ENCODE measurements around the gene ZNF428. TPM values are rescaled to one million over a fixed set of nuclear protein-coding genes. Genes with fewer than 3 reads are reported as not detected.

The ZNF428 gene
- total RNA-seq, 1 experiment from 2014 or later: 39.6 TPM

DNA sequence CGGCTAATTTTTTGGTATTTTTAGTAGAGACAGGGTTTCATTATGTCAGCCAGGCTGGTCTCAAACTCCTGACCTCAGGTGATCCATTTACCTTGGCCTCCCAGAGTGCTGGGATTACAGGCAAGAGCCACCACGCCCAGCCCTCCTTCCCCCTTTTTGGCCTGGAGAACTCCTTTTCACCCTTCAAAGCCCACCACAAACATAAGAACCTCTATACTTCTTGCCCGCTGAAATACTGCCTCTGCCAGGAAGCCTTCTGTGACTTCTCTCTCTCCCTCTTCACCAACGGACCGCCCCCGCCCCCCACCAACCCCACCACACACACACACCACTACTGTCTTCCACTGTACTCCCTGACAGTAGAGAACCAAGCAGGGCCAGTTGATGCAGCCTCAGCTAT, 2.5 kb downstream of the ZNF428 start:
- RAD21 ChIA-PET (ENCODE audit: low non-redundant PET in 1 of 2, low total read pairs in 2 of 2, uncharacterized antibody in 2 of 2, unreplicated experiment in 2 of 2): no interaction called here
- H3K79me2 ChIP-seq (ENCODE audit: insufficient read depth, low read length): peaks cover 27% of the 10 kb centered on the region

DNA sequence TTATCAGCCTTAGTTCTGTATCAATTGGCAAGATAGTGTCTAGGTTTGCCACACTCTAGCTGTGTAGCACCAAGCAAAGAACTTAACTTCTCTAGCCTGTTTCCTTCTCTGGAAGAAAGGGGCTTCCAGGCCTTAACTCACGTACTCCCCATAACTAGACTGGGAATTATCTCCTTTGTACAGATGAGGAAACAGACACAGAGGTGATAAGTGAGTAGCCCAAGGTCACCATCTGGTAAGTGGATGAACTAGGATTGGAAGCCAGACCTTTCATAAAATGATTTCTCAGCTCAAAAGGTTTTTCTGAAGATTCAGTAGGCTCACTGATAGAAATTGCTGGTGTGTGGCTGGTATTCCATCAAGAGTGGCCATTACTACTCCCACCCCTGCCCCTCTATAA, 3.1 kb downstream of the ZNF428 start:
- H3K27ac ChIP-seq (ENCODE audit: low read depth, low read length): no peak overlapping the region
- no peaks in the 10 kb centered on the region for H3K9me2 ChIP-seq (ENCODE audit: insufficient read depth)
- no peak overlapping the region for H3K4me3 ChIP-seq (replicated peaks in 1 of 2; ENCODE audit: low read depth in 1 of 2, low read length in 2 of 2)
- no peak overlapping the region for H3K9ac ChIP-seq (ENCODE audit: low read length)
- peaks cover 7 to 22% of the 10 kb centered on the region in 2 experiments; a peak in 3 of 4 replicates for H3K4me1 ChIP-seq (ENCODE audit: control insufficient read depth in 1 of 2, insufficient read depth in 2 of 2, low read length in 2 of 2)
- no peak overlapping the region for H3K4me2 ChIP-seq (ENCODE audit: low read length)
- no peaks in the 10 kb centered on the region for H3K27me3 ChIP-seq (ENCODE audit: insufficient read depth, low read length)
- TF ChIP-seq, protein P1, sequence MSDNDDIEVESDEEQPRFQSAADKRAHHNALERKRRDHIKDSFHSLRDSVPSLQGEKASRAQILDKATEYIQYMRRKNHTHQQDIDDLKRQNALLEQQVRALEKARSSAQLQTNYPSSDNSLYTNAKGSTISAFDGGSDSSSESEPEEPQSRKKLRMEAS (IDR thresholded peaks at IDR 0.05): no peak
- TF ChIP-seq CBX3 (IDR thresholded peaks at IDR 0.05; ENCODE audit: low read depth): no peak
- TF ChIP-seq SIN3A (IDR thresholded peaks at IDR 0.05; ENCODE audit: low read depth): no peak
- TF ChIP-seq ZNF274 (IDR thresholded peaks at IDR 0.05; ENCODE audit: low read depth, low read length): no peak
- no peak for TF ChIP-seq TCF7L2 (IDR thresholded peaks at IDR 0.05; ENCODE audit: borderline replicate concordance, extremely low read depth, insufficient read depth, insufficient read length)
- TF ChIP-seq, protein P2, sequence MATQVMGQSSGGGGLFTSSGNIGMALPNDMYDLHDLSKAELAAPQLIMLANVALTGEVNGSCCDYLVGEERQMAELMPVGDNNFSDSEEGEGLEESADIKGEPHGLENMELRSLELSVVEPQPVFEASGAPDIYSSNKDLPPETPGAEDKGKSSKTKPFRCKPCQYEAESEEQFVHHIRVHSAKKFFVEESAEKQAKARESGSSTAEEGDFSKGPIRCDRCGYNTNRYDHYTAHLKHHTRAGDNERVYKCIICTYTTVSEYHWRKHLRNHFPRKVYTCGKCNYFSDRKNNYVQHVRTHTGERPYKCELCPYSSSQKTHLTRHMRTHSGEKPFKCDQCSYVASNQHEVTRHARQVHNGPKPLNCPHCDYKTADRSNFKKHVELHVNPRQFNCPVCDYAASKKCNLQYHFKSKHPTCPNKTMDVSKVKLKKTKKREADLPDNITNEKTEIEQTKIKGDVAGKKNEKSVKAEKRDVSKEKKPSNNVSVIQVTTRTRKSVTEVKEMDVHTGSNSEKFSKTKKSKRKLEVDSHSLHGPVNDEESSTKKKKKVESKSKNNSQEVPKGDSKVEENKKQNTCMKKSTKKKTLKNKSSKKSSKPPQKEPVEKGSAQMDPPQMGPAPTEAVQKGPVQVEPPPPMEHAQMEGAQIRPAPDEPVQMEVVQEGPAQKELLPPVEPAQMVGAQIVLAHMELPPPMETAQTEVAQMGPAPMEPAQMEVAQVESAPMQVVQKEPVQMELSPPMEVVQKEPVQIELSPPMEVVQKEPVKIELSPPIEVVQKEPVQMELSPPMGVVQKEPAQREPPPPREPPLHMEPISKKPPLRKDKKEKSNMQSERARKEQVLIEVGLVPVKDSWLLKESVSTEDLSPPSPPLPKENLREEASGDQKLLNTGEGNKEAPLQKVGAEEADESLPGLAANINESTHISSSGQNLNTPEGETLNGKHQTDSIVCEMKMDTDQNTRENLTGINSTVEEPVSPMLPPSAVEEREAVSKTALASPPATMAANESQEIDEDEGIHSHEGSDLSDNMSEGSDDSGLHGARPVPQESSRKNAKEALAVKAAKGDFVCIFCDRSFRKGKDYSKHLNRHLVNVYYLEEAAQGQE (IDR thresholded peaks at IDR 0.05; ENCODE audit: low read depth): no peak
- TF ChIP-seq RAD21 (IDR thresholded peaks at IDR 0.05; ENCODE audit: low read depth): no peak
- TF ChIP-seq, protein P3, sequence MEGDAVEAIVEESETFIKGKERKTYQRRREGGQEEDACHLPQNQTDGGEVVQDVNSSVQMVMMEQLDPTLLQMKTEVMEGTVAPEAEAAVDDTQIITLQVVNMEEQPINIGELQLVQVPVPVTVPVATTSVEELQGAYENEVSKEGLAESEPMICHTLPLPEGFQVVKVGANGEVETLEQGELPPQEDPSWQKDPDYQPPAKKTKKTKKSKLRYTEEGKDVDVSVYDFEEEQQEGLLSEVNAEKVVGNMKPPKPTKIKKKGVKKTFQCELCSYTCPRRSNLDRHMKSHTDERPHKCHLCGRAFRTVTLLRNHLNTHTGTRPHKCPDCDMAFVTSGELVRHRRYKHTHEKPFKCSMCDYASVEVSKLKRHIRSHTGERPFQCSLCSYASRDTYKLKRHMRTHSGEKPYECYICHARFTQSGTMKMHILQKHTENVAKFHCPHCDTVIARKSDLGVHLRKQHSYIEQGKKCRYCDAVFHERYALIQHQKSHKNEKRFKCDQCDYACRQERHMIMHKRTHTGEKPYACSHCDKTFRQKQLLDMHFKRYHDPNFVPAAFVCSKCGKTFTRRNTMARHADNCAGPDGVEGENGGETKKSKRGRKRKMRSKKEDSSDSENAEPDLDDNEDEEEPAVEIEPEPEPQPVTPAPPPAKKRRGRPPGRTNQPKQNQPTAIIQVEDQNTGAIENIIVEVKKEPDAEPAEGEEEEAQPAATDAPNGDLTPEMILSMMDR (IDR thresholded peaks at IDR 0.05 in 2 of 3, conservative IDR thresholded peaks at IDR 0.05 in 1 of 3; ENCODE audit: borderline replicate concordance in 1 of 3, insufficient read depth in 1 of 3, low read depth in 2 of 3, low read length in 2 of 3): no peak
- no peak for TF ChIP-seq SP1 (IDR thresholded peaks at IDR 0.05; ENCODE audit: low read depth)
- no peak for TF ChIP-seq CEBPB (IDR thresholded peaks at IDR 0.05; ENCODE audit: low read depth)
- DNase-seq (ENCODE audit: low read depth, low spot score) (no peak), ATAC-seq (no peak)
- H3K9me3 ChIP-seq (ENCODE audit: control insufficient read depth in 1 of 2, insufficient read depth in 1 of 2, low read depth in 1 of 2, low read length in 2 of 2): no peaks in the 10 kb centered on the region
- CTCF ChIA-PET: no interaction called here
- BruUV-seq (replicated peaks): no TSS peak
- POLR2A ChIA-PET: no interaction called here
- no peak overlapping the region for H2AFZ ChIP-seq (ENCODE audit: low read depth, low read length, poor library complexity, severe bottlenecking)
- H3K79me2 ChIP-seq (ENCODE audit: insufficient read depth, low read length): peaks cover 27% of the 10 kb centered on the region
- RAD21 ChIA-PET (ENCODE audit: low non-redundant PET in 1 of 2, low total read pairs in 2 of 2, uncharacterized antibody in 2 of 2, unreplicated experiment in 2 of 2): no interaction called here
- peaks cover 6 to 7% of the 10 kb centered on the region in 2 experiments; a peak in 2 of 4 replicates for H3K36me3 ChIP-seq (ENCODE audit: control insufficient read depth in 1 of 2, insufficient read depth in 2 of 2, low read length in 2 of 2)
- H4K20me1 ChIP-seq (ENCODE audit: insufficient read depth): no peaks in the 10 kb centered on the region
- intact Hi-C loops (cut with micrococcal nuclease): no loop called here

More for the DNA sequence above, 2.5 kb downstream of the ZNF428 start:
- Histone ChIP-seq H3K27ac (ENCODE audit: low read depth, low read length) (no peak overlapping the region), H3K4me3 (replicated peaks in 1 of 2; ENCODE audit: low read depth in 1 of 2, low read length in 2 of 2) (no peak overlapping the region), H3K36me3 (ENCODE audit: control insufficient read depth in 1 of 2, insufficient read depth in 2 of 2, low read length in 2 of 2) (peaks cover 3 to 6% of the 10 kb centered on the region in 2 experiments; a peak in 2 of 4 replicates), H3K27me3 (ENCODE audit: insufficient read depth, low read length) (no peaks in the 10 kb centered on the region), H3K4me2 (ENCODE audit: low read length) (no peak overlapping the region), H3K9me2 (ENCODE audit: insufficient read depth) (no peaks in the 10 kb centered on the region), H2AFZ (ENCODE audit: low read depth, low read length, poor library complexity, severe bottlenecking) (no peak overlapping the region), H4K20me1 (ENCODE audit: insufficient read depth) (no peaks in the 10 kb centered on the region), H3K9ac (ENCODE audit: low read length) (no peak overlapping the region), H3K4me1 (ENCODE audit: control insufficient read depth in 1 of 2, insufficient read depth in 2 of 2, low read length in 2 of 2) (peaks cover 7 to 22% of the 10 kb centered on the region in 2 experiments; a peak in 3 of 4 replicates), H3K9me3 (ENCODE audit: control insufficient read depth in 1 of 2, insufficient read depth in 1 of 2, low read depth in 1 of 2, low read length in 2 of 2) (no peaks in the 10 kb centered on the region)
- ATAC-seq (no peak), DNase-seq (ENCODE audit: low read depth, low spot score) (no peak)
- CTCF ChIA-PET: interaction anchor here (0.7 kb wide), 1 partner anchor 98 kb away, joined by 5 read pairs; no protein-coding TSS in a partner anchor
- intact Hi-C loops (cut with micrococcal nuclease): no loop called here
- BruUV-seq (replicated peaks): no TSS peak
- POLR2A ChIA-PET: interaction anchor here (1.0 kb wide), 1 partner anchor 18 kb away, joined by 3 read pairs; no protein-coding TSS in a partner anchor
- TF ChIP-seq ZFX (IDR thresholded peaks at IDR 0.05): no peak

Data from HCT116 (cell line).